Activated B cell treated with CpG ODN at 0.5 μM for 24 hours (primary cell): ENCODE results near the gene CHST10. TPM values are rescaled to one million over a fixed set of nuclear protein-coding genes. Genes with fewer than 3 reads are reported as not detected.
A peak's percentile ranks its signal among the peaks of the same experiment; 100 is the strongest.

Experiments
- ATAC-seq: fragments of 200-7000 bp; cut with Tn5 transposase; one replicate; pipeline ENCODE4 v1.10.0; 2021; ENCODE audit warnings: low read depth, mild to moderate bottlenecking, moderate library complexity
- CTCF ChIA-PET: fragments of 350-600 bp; sonication (Branson Sonifier 250); formaldehyde crosslinking; loops from one replicate; lab custom pipeline; 2021; ENCODE audit warnings: antibody characterized with exemption; lab: Charles Lee
- POLR2A ChIA-PET: fragments of 350-600 bp; sonication (Branson Sonifier 250); formaldehyde crosslinking; loops from one replicate; lab custom pipeline; 2021; ENCODE audit warnings: antibody characterized with exemption; lab: Charles Lee
- DNase-seq: peaks from one replicate; pipeline ENCODE4 v3.0.0; 2022
- H3K27ac Mint-ChIP-seq: one replicate; pipeline ENCODE4 v1.8.0; 2020; ENCODE audit warnings: mixed read lengths
- H3K27me3 Mint-ChIP-seq: one replicate; pipeline ENCODE4 v1.8.0; 2021; ENCODE audit warnings: mixed read lengths
- H3K36me3 Mint-ChIP-seq: one replicate; pipeline ENCODE4 v1.8.0; 2021; ENCODE audit warnings: low read depth, mixed read lengths
- H3K4me1 Mint-ChIP-seq: one replicate; pipeline ENCODE4 v1.8.0; 2021; ENCODE audit warnings: mixed read lengths
- H3K4me3 Mint-ChIP-seq: one replicate; pipeline ENCODE4 v1.8.0; 2020; ENCODE audit warnings: mild to moderate bottlenecking, mixed read lengths
- H3K9me3 Mint-ChIP-seq: one replicate; pipeline ENCODE4 v1.8.0; 2020; ENCODE audit warnings: mixed read lengths
- CTCF ChIP-seq: fragments of 200-600 bp; IDR thresholded peaks from one replicate; pipeline ENCODE4 v1.8.0; 2022; ENCODE audit warnings: antibody characterized with exemption, mild to moderate bottlenecking
- intact Hi-C: fragments of 100-400 bp; cut with micrococcal nuclease; formaldehyde crosslinking; loops from one replicate; pipeline ENCODE4 v1.15.1; 2024
- total RNA-seq: library from RNA; stranded (reverse); gene quantifications from 2 replicates; pipeline ENCODE4 v1.2.3, GENCODE V29; 2022

CHST10 gene
- total RNA-seq, 1 donor from 2014 or later = 21.0 TPM

GRCh38 chr2:100383306-100383705, 34.2 kb downstream of the CHST10 start:
- ChIA-PET POLR2A (no interaction called here), CTCF (no interaction called here)
- Mint-ChIP-seq H3K27me3 (no peaks in the 10 kb centered on the region), H3K4me1 (peaks cover 8% of the 10 kb centered on the region), H3K27ac (no peak overlapping the region), H3K4me3 (no peak overlapping the region), H3K9me3 (no peaks in the 10 kb centered on the region), H3K36me3 (no peaks in the 10 kb centered on the region)
- ATAC-seq (no peak), DNase-seq (no peak)
- no peak for TF ChIP-seq CTCF
- intact Hi-C loops = loop anchor here (5.0 kb wide), 1 partner anchor 34 kb away; the partner anchor contains the start of gene CHST10

- DNase-seq (peak; percentile 71), ATAC-seq (peak; percentile 97)
- H3K9me3 Mint-ChIP-seq = no peaks in the 10 kb centered on the region
- POLR2A ChIA-PET = interaction anchor here (0.6 to 1.7 kb wide), 8 partner anchors 11 to 822 kb away, joined by 3 to 13 read pairs (median 4); no protein-coding TSS in a partner anchor
- intact Hi-C loops = loop anchor here (1.0 to 5.0 kb wide), 5 partner anchors 13 to 822 kb away; partner anchors contain the start of genes AFF3 and CHST10
- no peak for TF ChIP-seq CTCF
- H3K4me3 Mint-ChIP-seq = no peak overlapping the region
- H3K27me3 Mint-ChIP-seq = no peaks in the 10 kb centered on the region
- peak overlapping the region; percentile 31 for H3K27ac Mint-ChIP-seq
- no peaks in the 10 kb centered on the region for H3K36me3 Mint-ChIP-seq
- CTCF ChIA-PET = interaction anchor here (0.6 to 4.7 kb wide), 23 partner anchors 9 to 823 kb away, joined by 3 to 80 read pairs (median 4); partner anchors contain the start of gene PDCL3
- peaks cover 8% of the 10 kb centered on the region for H3K4me1 Mint-ChIP-seq
These were observed 36.2 kb downstream of the CHST10 start for GRCh38 chr2:100381240-100381639.

GRCh38 chr2:100380681-100381080, 36.8 kb downstream of the CHST10 start:
- ChIA-PET POLR2A (interaction anchor here (0.6 to 1.7 kb wide), 6 partner anchors 14 to 821 kb away, joined by 3 to 13 read pairs (median 4); partner anchors contain the start of gene AFF3), CTCF (interaction anchor here (0.6 to 4.7 kb wide), 23 partner anchors 8 to 823 kb away, joined by 3 to 80 read pairs (median 4); partner anchors contain the start of gene PDCL3)
- intact Hi-C loops = loop anchor here (1.0 to 5.0 kb wide), 5 partner anchors 14 to 821 kb away; partner anchors contain the start of genes AFF3 and CHST10
- ATAC-seq (no peak), DNase-seq (no peak)
- H3K27ac Mint-ChIP-seq = no peak overlapping the region
- H3K36me3 Mint-ChIP-seq = no peaks in the 10 kb centered on the region
- H3K9me3 Mint-ChIP-seq = no peaks in the 10 kb centered on the region
- TF ChIP-seq CTCF = no peak
- H3K27me3 Mint-ChIP-seq = no peaks in the 10 kb centered on the region
- peaks cover 8% of the 10 kb centered on the region for H3K4me1 Mint-ChIP-seq
- no peak overlapping the region for H3K4me3 Mint-ChIP-seq

- ATAC-seq = no peak
- peaks cover 11% of the 10 kb centered on the region for H3K9me3 Mint-ChIP-seq
- no peak overlapping the region for H3K27ac Mint-ChIP-seq
- H3K27me3 Mint-ChIP-seq = peaks cover 6% of the 10 kb centered on the region
- DNase-seq = no peak
- CTCF ChIA-PET = no interaction called here
- H3K4me1 Mint-ChIP-seq = peaks cover 8% of the 10 kb centered on the region
- H3K36me3 Mint-ChIP-seq = peaks cover 2% of the 10 kb centered on the region
- no peak overlapping the region for H3K4me3 Mint-ChIP-seq
- POLR2A ChIA-PET = interaction anchor here (0.6 kb wide), 1 partner anchor 206 kb away, joined by 3 read pairs; no protein-coding TSS in a partner anchor
- intact Hi-C loops = no loop called here
- no peak for TF ChIP-seq CTCF
These were observed 40.6 kb downstream of the CHST10 start for GRCh38 chr2:100376836-100377235.

- ATAC-seq = no peak
- Mint-ChIP-seq H3K27me3 (peaks cover 17% of the 10 kb centered on the region), H3K4me3 (no peak overlapping the region), H3K9me3 (peaks cover 31% of the 10 kb centered on the region), H3K36me3 (peaks cover 4% of the 10 kb centered on the region), H3K27ac (no peak overlapping the region), H3K4me1 (no peaks in the 10 kb centered on the region)
- DNase-seq = no peak
- intact Hi-C loops = no loop called here
- ChIA-PET POLR2A (interaction anchor here (0.7 kb wide), 1 partner anchor 295 kb away, joined by 5 read pairs; no protein-coding TSS in a partner anchor), CTCF (no interaction called here)
- no peak for TF ChIP-seq CTCF
These were observed 50.3 kb downstream of the CHST10 start for GRCh38 chr2:100367163-100367562.
